HepG2 (cell line): ENCODE measurements around the gene ACSL5. TPM values are rescaled to one million over a fixed set of nuclear protein-coding genes. Genes with fewer than 3 reads are reported as not detected.

Source experiments
- ATAC-seq: fragments of 200-7000 bp; cut with Tn5 transposase; 3 replicates; pipeline ENCODE4 v1.9.1; 2020; ENCODE audit warnings: mild to moderate bottlenecking, moderate library complexity
- BruUV-seq: library from RNA; stranded (reverse); fragments of 400-500 nt; replicated peaks from 2 replicates; lab custom pipeline; 2021; lab: Mats Ljungman, UMichigan
- CTCF ChIA-PET: fragments of 300-600 bp; formaldehyde crosslinking; extraction: SDS; loops from one replicate; lab custom pipeline; 2021; ENCODE audit warnings: low total read pairs, inconsistent platforms, low intra/inter-chr PET ratio; lab: Yijun Ruan, JAX
- POLR2A ChIA-PET: fragments of 350-600 bp; sonication (Branson Sonifier 250); formaldehyde crosslinking; loops from one replicate; lab custom pipeline; 2020; ENCODE audit warnings: antibody characterized with exemption, inconsistent platforms; lab: Yijun Ruan, JAX
- DNase-seq: peaks from one replicate; pipeline ENCODE4 v3.0.0-alpha.2; 2015; ENCODE audit warnings: low spot score
- FAIRE-seq: peaks from 3 replicates; lab custom pipeline; 2011; peaks lifted over from hg19 to GRCh38; lab: Jason Lieb, UNC
- H2AFZ ChIP-seq: one replicate; pipeline ENCODE4 v1.6.1; 2011; ENCODE audit warnings: low read length, inconsistent platforms
- H3K27ac ChIP-seq: fragments of 300-600 bp; 3 replicates; pipeline ENCODE4 v1.8.0; 2011; ENCODE audit warnings: mixed run types, mild to moderate bottlenecking, mixed read lengths, low read length, inconsistent platforms; ENCODE audit not compliant: insufficient read depth; ENCODE audit errors: extremely low read length
- H3K27me3 ChIP-seq, 2 experiments: fragments of 200-600 bp in 1 of 2; 2 replicates in 1 of 2; 3 replicates in 1 of 2; pipeline versions ENCODE4 v1.6.0 to v1.8.0; 2011; ENCODE audit warnings: low read length in 2 of 2, mild to moderate bottlenecking in 2 of 2, moderate library complexity in 2 of 2, inconsistent platforms in 1 of 2; ENCODE audit not compliant: insufficient read depth in 2 of 2, control insufficient read depth in 1 of 2
- H3K36me3 ChIP-seq, 2 experiments: fragments of 200-600 bp in 1 of 2; replicated peaks in 1 of 2; 2 replicates in 1 of 2; 3 replicates in 1 of 2; pipeline versions ENCODE4 v1.5.1 to v1.8.0; 2011; ENCODE audit warnings: low read length in 2 of 2, inconsistent platforms in 1 of 2; ENCODE audit not compliant: insufficient read depth in 2 of 2, control insufficient read depth in 1 of 2
- H3K4me1 ChIP-seq: 2 replicates; pipeline ENCODE4 v1.5.1; 2012; ENCODE audit warnings: low read length, inconsistent platforms; ENCODE audit not compliant: insufficient read depth
- H3K4me2 ChIP-seq: 2 replicates; pipeline ENCODE4 v1.6.0; 2011; ENCODE audit warnings: low read depth, low read length, inconsistent platforms
- H3K4me3 ChIP-seq, 3 experiments: fragments of 200-600 bp in 1 of 3; sonication (generic), shearing (Covaris generic) in 1 of 3; replicated peaks in 1 of 3; 2 replicates each; pipeline ENCODE4 v1.5.1; 2011 to 2016; ENCODE audit warnings: low read length in 3 of 3, inconsistent platforms in 2 of 3, low read depth in 2 of 3, mild to moderate bottlenecking in 2 of 3, control low read depth in 1 of 3, mixed read lengths in 1 of 3; ENCODE audit not compliant: insufficient read depth in 1 of 3
- H3K79me2 ChIP-seq: one replicate; pipeline ENCODE4 v1.6.1; 2011; ENCODE audit warnings: low read length, inconsistent platforms; ENCODE audit not compliant: insufficient read depth
- H3K9ac ChIP-seq: 2 replicates; pipeline ENCODE4 v1.6.0; 2011; ENCODE audit warnings: mild to moderate bottlenecking, low read depth, low read length, inconsistent platforms; ENCODE audit not compliant: insufficient read depth
- H3K9me3 ChIP-seq: 2 replicates; pipeline ENCODE4 v1.5.1; 2012; ENCODE audit warnings: mild to moderate bottlenecking, low read length
- H4K20me1 ChIP-seq: 2 replicates; pipeline ENCODE4 v1.6.0; 2011; ENCODE audit warnings: inconsistent platforms, mild to moderate bottlenecking, low read length, moderate library complexity; ENCODE audit not compliant: insufficient read depth
- ARID3A ChIP-seq: IDR thresholded peaks from 2 replicates; pipeline ENCODE4 v1.6.1; 2012; ENCODE audit warnings: low read depth, low read length, improper control_type of control experiment
- ARNT2 ChIP-seq: sonication (generic); formaldehyde crosslinking; IDR thresholded peaks from 2 replicates; pipeline ENCODE4 v1.8.0; 2022; ENCODE audit warnings: mild to moderate bottlenecking, low read depth, missing genetic modification reagents, moderate library complexity
- CREB1 ChIP-seq, 2 experiments: fragments of 450-650 bp in 1 of 2; IDR thresholded peaks; 2 replicates each; pipeline ENCODE4 v1.6.1; 2016 to 2017; ENCODE audit warnings: control low read depth in 1 of 2, mild to moderate bottlenecking in 1 of 2, missing compliant biosample characterization in 1 of 2, missing genetic modification characterization in 1 of 2
- CREM ChIP-seq, 2 experiments: sonication (generic) in 1 of 2; formaldehyde crosslinking in 1 of 2; IDR thresholded peaks; 2 replicates each; pipeline versions ENCODE4 v1.4.0 to v1.6.1; 2016 to 2020; ENCODE audit warnings: antibody characterized with exemption in 1 of 2, mild to moderate bottlenecking in 1 of 2, missing genetic modification reagents in 1 of 2
- DRAP1 ChIP-seq: IDR thresholded peaks from 2 replicates; pipeline ENCODE4 v1.6.1; 2016; ENCODE audit warnings: missing genetic modification reagents, missing compliant biosample characterization
- HOXA3 ChIP-seq: sonication (generic); formaldehyde crosslinking; IDR thresholded peaks from 2 replicates; pipeline ENCODE4 v1.5.0; 2020; ENCODE audit warnings: missing genetic modification reagents
- MTERF4 ChIP-seq: sonication (generic); formaldehyde crosslinking; IDR thresholded peaks from 2 replicates; pipeline ENCODE4 v1.8.0; 2023; ENCODE audit warnings: mild to moderate bottlenecking, missing genetic modification reagents
- SALL1 ChIP-seq: sonication (generic); formaldehyde crosslinking; IDR thresholded peaks from 2 replicates; pipeline ENCODE4 v1.8.0; 2022; ENCODE audit warnings: mild to moderate bottlenecking, missing genetic modification reagents
- SAP130 ChIP-seq: IDR thresholded peaks from 2 replicates; pipeline ENCODE4 v1.6.1; 2016; ENCODE audit warnings: low read depth
- THAP9 ChIP-seq: sonication (generic); formaldehyde crosslinking; IDR thresholded peaks from 2 replicates; pipeline ENCODE4; 2020; ENCODE audit warnings: missing genetic modification reagents, mild to moderate bottlenecking, borderline replicate concordance
- YY1 ChIP-seq: IDR thresholded peaks from 2 replicates; pipeline ENCODE4 v1.6.1; 2011; ENCODE audit warnings: low read length, low read depth, moderate library complexity, mild to moderate bottlenecking; ENCODE audit not compliant: insufficient read depth, insufficient replicate concordance
- ZFX ChIP-seq: sonication (generic); formaldehyde crosslinking; IDR thresholded peaks from 2 replicates; pipeline ENCODE4 v1.4.0; 2020; ENCODE audit warnings: mild to moderate bottlenecking, low read depth, missing genetic modification reagents, moderate library complexity
- ZNF574 ChIP-seq: sonication (generic); formaldehyde crosslinking; IDR thresholded peaks from 2 replicates; pipeline ENCODE4 v1.4.0; 2020; ENCODE audit warnings: missing genetic modification reagents
- WGBS: methylation state at CpG from one replicate; pipeline ENCODE4 v1.1.6; 2017; ENCODE audit warnings: low lambda C conversion rate; 5-methylcytosine and 5-hydroxymethylcytosine counted together
- in situ Hi-C: cut with HindIII; loops from 2 replicates; pipeline ENCODE4 v1.10.0; 2017; ENCODE audit warnings: low pct_unique_long_range_greater_than_20kb; ENCODE audit not compliant: extremely low pct_ligation_motif_present
- intact Hi-C: fragments of 100-400 bp; cut with micrococcal nuclease; formaldehyde crosslinking; loops from one replicate; pipeline ENCODE4 v1.10.0; 2022; ENCODE audit not compliant: unreplicated experiment
- polyA plus RNA-seq, 8 experiments: library from polyadenylated mRNA; depleted of rRNA in 3 of 8; stranded (reverse) in 7 of 8; unstranded in 1 of 8; fragments of >200 nt; fragmentation: Illumina TruSeq in 4 of 8; extraction: Trizol in 4 of 8; gene quantifications; 2 replicates each; pipeline versions ENCODE4 v1.2.1 to v1.2.3, GENCODE V29; 2011 to 2016; ENCODE audit warnings: low read depth in 4 of 8, missing spikeins in 1 of 8, mixed read lengths in 1 of 8; ENCODE audit not compliant: insufficient read depth in 1 of 8
- total RNA-seq, 5 experiments: library from RNA; depleted of rRNA; stranded (reverse); fragments of >200 nt; fragmentation: Illumina TruSeq; extraction: Trizol; gene quantifications; 2 replicates each; pipeline ENCODE4 v1.2.3, GENCODE V29; 2016; ENCODE audit warnings: low read depth in 1 of 5

The ACSL5 gene
- total and polyA plus RNA-seq, 2 of the 13 experiments (the other 11 are each of a cell fraction or from before 2014, with no cell fraction given): 56.4 to 82.5 TPM

GRCh38 chr10:112335868-112336265 is 38.0 kb upstream of the ACSL5 start:
- in situ Hi-C loops: loop anchor here (25.0 kb wide), 1 partner anchor 101 kb away; the partner anchor contains the start of genes VTI1A and ZDHHC6
- peak; percentile 36; the same call in 1 of the 2 replicates for TF ChIP-seq SALL1 (CRISPR knock-in tag)
- TF ChIP-seq CREM (IDR thresholded peaks at IDR 0.05): peak; percentile 35; the same call in 1 of the 2 replicates
- no peak for TF ChIP-seq CREM (CRISPR knock-in tag; IDR thresholded peaks at IDR 0.05)
- TF ChIP-seq HOXA3 (CRISPR knock-in tag): peak; percentile 15; the same call in 1 of the 2 replicates
- peak; percentile 63 for TF ChIP-seq CREB1 (IDR thresholded peaks at IDR 0.05)
- TF ChIP-seq CREB1 (CRISPR knock-in tag; IDR thresholded peaks at IDR 0.05): peak; percentile 69
- peak; percentile 35; the same call in 1 of the 2 replicates for TF ChIP-seq ARID3A
- TF ChIP-seq DRAP1 (CRISPR knock-in tag): 0 out of 2 replicates have a peak, but pooled peaks have one; percentile 12
- peak; percentile 80; the same call in 1 of the 2 replicates for TF ChIP-seq THAP9 (CRISPR knock-in tag)
- no peak for TF ChIP-seq ZNF574 (CRISPR knock-in tag)
- TF ChIP-seq MTERF4 (CRISPR knock-in tag): peak; percentile 35; the same call in 1 of the 2 replicates
- TF ChIP-seq ZFX (CRISPR knock-in tag): peak; percentile 34; the same call in 1 of the 2 replicates
- peak; percentile 57; the same call in 1 of the 2 replicates for TF ChIP-seq SAP130 (CRISPR knock-in tag)
- peak; percentile 27 for TF ChIP-seq YY1
- no peak for TF ChIP-seq ARNT2 (CRISPR knock-in tag)

More at GRCh38 chr10:112335868-112336265, 38.0 kb upstream of the ACSL5 start:
- no TSS peak for BruUV-seq
- Histone ChIP-seq H3K4me2 (peak overlapping the region; percentile 52), H3K9me3 (no peaks in the 10 kb centered on the region), H3K4me1 (peaks cover 49% of the 10 kb centered on the region), H3K79me2 (no peaks in the 10 kb centered on the region), H3K4me3 (peak overlapping the region in 1 of 3 experiments; percentile 7; a peak in 1 of 6 replicates), H3K9ac (no peak overlapping the region), H3K27ac (no peak overlapping the region), H3K36me3 (no peaks in the 10 kb centered on the region), H4K20me1 (no peaks in the 10 kb centered on the region), H3K27me3 (no peaks in the 10 kb centered on the region), H2AFZ (no peak overlapping the region)
- ChIA-PET CTCF (no interaction called here), POLR2A (interaction anchor here (1.1 kb wide), 1 partner anchor 29 kb away, joined by 4 read pairs; no protein-coding TSS in a partner anchor)
- DNase-seq: peak; percentile 43
- WGBS: 0% methylated on average over 4 of the region's 4 CpGs
- no peak for FAIRE-seq
- ATAC-seq: peak; percentile 62
- intact Hi-C loops: no loop called here
